AG09319 (cell line): ENCODE results near the gene NSD1.

Source experiments
- DNase-seq: peaks from one replicate; pipeline ENCODE4 v3.0.0-alpha.2; 2010; ENCODE audit warnings: low read depth; ENCODE audit errors: extremely low read depth
- CTCF ChIP-seq: IDR thresholded peaks from 2 replicates; pipeline ENCODE4 v1.5.1; 2011; ENCODE audit warnings: low read depth, mild to moderate bottlenecking, inconsistent platforms, low read length, moderate library complexity

NSD1 gene

GRCh38 chr5:177112589-177113220 is 20.9 kb upstream of the NSD1 start:
- no peak for TF ChIP-seq CTCF
- DNase-seq = no peak

GRCh38 chr5:177113566-177114424 is 19.8 kb upstream of the NSD1 start:
- DNase-seq = no peak

GRCh38 chr5:177116631-177117373 is 16.8 kb upstream of the NSD1 start:
- peak; percentile 40 for DNase-seq
- no peak for TF ChIP-seq CTCF

More at GRCh38 chr5:177113566-177114424, 19.8 kb upstream of the NSD1 start:
- TF ChIP-seq CTCF = no peak; the same call in none of the 2 replicates

GRCh38 chr5:177117441-177118045 is 16.0 kb upstream of the NSD1 start:
- TF ChIP-seq CTCF = no peak
- DNase-seq = no peak

GRCh38 chr5:177122566-177122965 is 11.0 kb upstream of the NSD1 start:
- DNase-seq = no peak
- no peak for TF ChIP-seq CTCF

- no peak for TF ChIP-seq CTCF
- no peak for DNase-seq
Observed at GRCh38 chr5:177123789-177124485, 9.6 kb upstream of the NSD1 start.
